Stimulated activated naive CD8-positive, alpha-beta T cell treated with anti-CD3 and anti-CD28 coated beads, Interleukin-15, amount 100 ng/mL, for 72 hours (primary cell): ENCODE data around the gene PROM1.

Experiments
- ATAC-seq: fragments of 150-1000 bp; cut with Tn5 transposase; 2 replicates; pipeline ENCODE4 v1.10.0; 2021; ENCODE audit warnings: mild to moderate bottlenecking, moderate library complexity
- DNase-seq, 2 donors: peaks; one replicate each; pipeline ENCODE4 v3.0.0; 2021 to 2022
- H3K27ac Mint-ChIP-seq, 2 donors: one replicate each; pipeline ENCODE4 v1.8.0; 2022; ENCODE audit warnings: mild to moderate bottlenecking in 2 of 2, mixed read lengths in 2 of 2, moderate library complexity in 2 of 2
- H3K27me3 Mint-ChIP-seq: one replicate; pipeline ENCODE4 v1.8.0; 2022; ENCODE audit warnings: mixed read lengths
- H3K4me1 Mint-ChIP-seq: one replicate; pipeline ENCODE4 v1.8.0; 2022; ENCODE audit warnings: mild to moderate bottlenecking, mixed read lengths
- H3K4me3 Mint-ChIP-seq, 2 donors: one replicate each; pipeline ENCODE4 v1.8.0; 2022; ENCODE audit warnings: mild to moderate bottlenecking in 2 of 2, mixed read lengths in 2 of 2, moderate library complexity in 1 of 2
- H3K9me3 Mint-ChIP-seq, 2 donors: one replicate each; pipeline ENCODE4 v1.8.0; 2022; ENCODE audit warnings: mixed read lengths in 2 of 2

PROM1 gene

GRCh38 chr4:15918484-15919129 lies 165.2 kb downstream of the PROM1 start:
- peaks cover 6 to 7% of the 10 kb centered on the region in 2 donors for H3K9me3 Mint-ChIP-seq
- no peak for DNase-seq
- peaks cover 13% of the 10 kb centered on the region for H3K4me1 Mint-ChIP-seq
- no peak overlapping the region for H3K4me3 Mint-ChIP-seq
- peaks cover 28% of the 10 kb centered on the region for H3K27me3 Mint-ChIP-seq
- H3K27ac Mint-ChIP-seq, result peak overlapping the region in 1 of 2 donors; percentile 28
- ATAC-seq, result no peak
